Measurements from ENCODE around the gene SPOCK1. TPM values are rescaled to one million over a fixed set of nuclear protein-coding genes. Genes with fewer than 3 reads are reported as not detected.
A peak's percentile ranks its signal among the peaks of the same experiment; 100 is the strongest.

Gene SPOCK1
- total and polyA plus RNA-seq, 2 experiments from 2014 or later, result 8.2 to 10.5 TPM

GRCh38 chr5:137506296-137506695, 7.2 kb upstream of the SPOCK1 start:
- DNase-seq (ENCODE audit: low spot score), result no peak
- Mint-ChIP-seq H3K4me3 (no peak overlapping the region), H3K27ac (no peak overlapping the region)

More at GRCh38 chr5:137506296-137506695, 7.2 kb upstream of the SPOCK1 start:
- no peak overlapping the region for H3K4me2 ChIP-seq
- no peaks in the 10 kb centered on the region for H4K20me1 ChIP-seq (replicated peaks; ENCODE audit: insufficient read depth)
- ATAC-seq, result no peak
- no peaks in the 10 kb centered on the region for H3K4me1 ChIP-seq (ENCODE audit: insufficient read depth)
- H3K4me1 Mint-ChIP-seq, result no peaks in the 10 kb centered on the region
- no peak overlapping the region for H3K4me3 ChIP-seq
- peak overlapping the region; percentile 63; the same call in 1 of the 2 replicates for H2AFZ ChIP-seq
- no peaks in the 10 kb centered on the region for H3K36me3 Mint-ChIP-seq (ENCODE audit: low read depth)
- H3K27me3 ChIP-seq (ENCODE audit: insufficient read depth), result no peaks in the 10 kb centered on the region
- no peaks in the 10 kb centered on the region for H3K9me3 Mint-ChIP-seq
- H3F3A ChIP-seq (replicated peaks; ENCODE audit: low read depth), result no peaks in the 10 kb centered on the region
- H3K27me3 Mint-ChIP-seq (ENCODE audit: insufficient read depth, low read depth, poor library complexity), result no peaks in the 10 kb centered on the region
- no peaks in the 10 kb centered on the region for H3K36me3 ChIP-seq (ENCODE audit: insufficient read depth)
- H3K27ac ChIP-seq (ENCODE audit: low read depth), result no peak overlapping the region
- peaks cover 4% of the 10 kb centered on the region; the same call in 1 of the 2 replicates for H3K9me2 ChIP-seq (ENCODE audit: insufficient read depth)
- TF ChIP-seq NANOG (IDR thresholded peaks at IDR 0.05; ENCODE audit: borderline replicate concordance) (no peak), CTCF (conservative IDR thresholded peaks at IDR 0.05; ENCODE audit: low read depth in 2 of 2) (no peak), JUNB (IDR thresholded peaks at IDR 0.05; ENCODE audit: unreplicated experiment) (no peak), ZNF462 (CRISPR knock-in tag; IDR thresholded peaks at IDR 0.05) (no peak)
- H3K79me2 ChIP-seq (replicated peaks; ENCODE audit: insufficient read depth), result no peaks in the 10 kb centered on the region

All from GM23338 (cell line).